Fibroblast of lung (primary cell): ENCODE results near the gene PANX2.

Source experiments
- CTCF ChIP-seq, 2 donors: IDR thresholded peaks in 1 of 2; conservative IDR thresholded peaks in 1 of 2; 1 replicate in 1 of 2; 2 replicates in 1 of 2; pipeline ENCODE4 v1.5.1; 2011 to 2012; ENCODE audit warnings: low read length in 2 of 2, control low read depth in 1 of 2, inconsistent platforms in 1 of 2, low read depth in 1 of 2, mild to moderate bottlenecking in 1 of 2
- EZH2 ChIP-seq: IDR thresholded peaks from 2 replicates; pipeline ENCODE4 v1.5.1; 2012; ENCODE audit warnings: low read length, control low read depth, mild to moderate bottlenecking; ENCODE audit errors: missing control alignments

- TF ChIP-seq EZH2 (no peak), CTCF (conservative IDR thresholded peaks at IDR 0.05 in 1 of 2, IDR thresholded peaks at IDR 0.05 in 1 of 2; ENCODE audit: low read depth in 1 of 2, low read length in 2 of 2) (no peak)
Measured at GRCh38 chr22:50220603-50221409, 50.3 kb downstream of the PANX2 start.
